CD4-positive, alpha-beta T cell (primary cell): ENCODE results near the gene SLC27A6. TPM values are rescaled to one million over a fixed set of nuclear protein-coding genes. Genes with fewer than 3 reads are reported as not detected.
"Not testable (repeated sequence)": the region's sequence is repeated elsewhere in the genome, so short reads cannot be mapped to it uniquely, and the experiment has no call there.

Experiments used
- ATAC-seq: fragments of 200-7000 bp; cut with Tn5 transposase; one replicate; pipeline ENCODE4 v1.10.0; 2022; ENCODE audit warnings: mild to moderate bottlenecking; ENCODE audit not compliant: poor library complexity
- CTCF ChIA-PET: fragments of 350-600 bp; sonication (Branson Sonifier 250); formaldehyde crosslinking; loops from one replicate; lab custom pipeline; 2021; ENCODE audit warnings: antibody characterized with exemption, inconsistent platforms; lab: Charles Lee
- POLR2A ChIA-PET: fragments of 350-600 bp; sonication (Branson Sonifier 250); formaldehyde crosslinking; loops from one replicate; lab custom pipeline; 2021; ENCODE audit warnings: antibody characterized with exemption, inconsistent platforms; lab: Charles Lee
- DNase-seq, 14 experiments: peaks; one replicate each; pipeline ENCODE4 v3.0.0-alpha.2; 2013 to 2020; ENCODE audit warnings: mixed read lengths in 2 of 14
- H3K27ac ChIP-seq, 2 donors: one replicate each; pipeline versions ENCODE4 v1.5.1 to v1.7.0; 2013; ENCODE audit warnings: low read length in 2 of 2, low read depth in 1 of 2, mild to moderate bottlenecking in 1 of 2
- H3K27me3 ChIP-seq, 2 experiments: 1 replicate in 1 of 2; 2 replicates in 1 of 2; pipeline versions ENCODE4 v1.6.1 to v1.7.0; 2013; ENCODE audit warnings: low read length in 2 of 2, control low read depth in 1 of 2, mild to moderate bottlenecking in 1 of 2, moderate library complexity in 1 of 2; ENCODE audit not compliant: insufficient read depth in 2 of 2, control insufficient read depth in 1 of 2
- H3K36me3 ChIP-seq: one replicate; pipeline ENCODE4 v1.6.1; 2013; ENCODE audit warnings: low read length, control low read depth; ENCODE audit not compliant: insufficient read depth
- H3K4me1 ChIP-seq: one replicate; pipeline ENCODE4 v1.6.1; 2013; ENCODE audit warnings: low read length, control low read depth; ENCODE audit not compliant: insufficient read depth
- H3K4me3 ChIP-seq: one replicate; pipeline ENCODE4 v1.5.1; 2013; ENCODE audit warnings: mild to moderate bottlenecking, low read length, moderate library complexity
- H3K9me3 ChIP-seq, 2 experiments: 1 replicate in 1 of 2; 2 replicates in 1 of 2; pipeline versions ENCODE4 v1.6.1 to v1.7.0; 2013; ENCODE audit warnings: low read length in 2 of 2, mild to moderate bottlenecking in 2 of 2, control low read depth in 1 of 2, moderate library complexity in 1 of 2; ENCODE audit not compliant: control insufficient read depth in 1 of 2, insufficient read depth in 1 of 2
- H3K27ac Mint-ChIP-seq: one replicate; pipeline ENCODE4 v1.8.0; 2020; ENCODE audit warnings: mixed read lengths
- H3K27me3 Mint-ChIP-seq: one replicate; pipeline ENCODE4 v1.8.0; 2021; ENCODE audit warnings: mixed read lengths
- H3K36me3 Mint-ChIP-seq: one replicate; pipeline ENCODE4 v1.8.0; 2021; ENCODE audit warnings: low read depth, mixed read lengths
- H3K4me1 Mint-ChIP-seq: one replicate; pipeline ENCODE4 v1.8.0; 2021; ENCODE audit warnings: low read depth, mixed read lengths
- H3K4me3 Mint-ChIP-seq: one replicate; pipeline ENCODE4 v1.8.0; 2020; ENCODE audit warnings: mild to moderate bottlenecking, mixed read lengths
- H3K9me3 Mint-ChIP-seq: one replicate; pipeline ENCODE4 v1.8.0; 2020; ENCODE audit warnings: mixed read lengths
- intact Hi-C, 2 experiments: fragments of 100-400 bp; cut with DNase I in 1 of 2; cut with micrococcal nuclease in 1 of 2; formaldehyde crosslinking; loops; one replicate each; pipeline versions ENCODE4 v1.15.1 to v1.9.0; 2023 to 2025; cut with DNase I, micrococcal nuclease
- total RNA-seq, 174 experiments: library from RNA in 2 of 174; stranded (reverse) in 2 of 174; gene quantifications; one replicate each; pipeline ENCODE4 v1.2.3 and lab custom pipeline; 2021 to 2026
- TF ChIP-seq, protein P1 (sequence below): fragments of 200-600 bp; IDR thresholded peaks from one replicate; pipeline ENCODE4 v1.8.0; 2022; ENCODE audit warnings: antibody characterized with exemption, mild to moderate bottlenecking

Gene SLC27A6
- total RNA-seq, 2 experiments from 2014 or later = not detected

DNA sequence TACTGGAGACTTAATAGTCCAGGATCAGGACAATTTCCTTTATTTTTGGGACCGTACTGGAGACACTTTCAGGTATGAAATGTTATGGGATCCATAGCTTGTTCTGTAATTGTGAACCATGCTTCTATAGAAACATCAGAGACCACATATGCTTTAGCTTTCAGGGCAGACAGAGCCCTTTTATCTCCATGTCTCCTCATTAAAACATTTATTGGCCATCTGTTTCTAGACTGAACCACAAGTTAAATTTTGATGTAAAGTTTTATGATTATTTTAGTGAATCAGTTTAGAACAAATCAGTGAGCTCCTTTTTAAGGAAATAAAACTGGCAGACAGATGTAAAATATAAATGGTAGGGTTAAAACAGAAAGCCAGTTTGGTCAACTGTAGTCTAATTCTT, 62.0 kb downstream of the SLC27A6 start:
- TF ChIP-seq, protein P1, sequence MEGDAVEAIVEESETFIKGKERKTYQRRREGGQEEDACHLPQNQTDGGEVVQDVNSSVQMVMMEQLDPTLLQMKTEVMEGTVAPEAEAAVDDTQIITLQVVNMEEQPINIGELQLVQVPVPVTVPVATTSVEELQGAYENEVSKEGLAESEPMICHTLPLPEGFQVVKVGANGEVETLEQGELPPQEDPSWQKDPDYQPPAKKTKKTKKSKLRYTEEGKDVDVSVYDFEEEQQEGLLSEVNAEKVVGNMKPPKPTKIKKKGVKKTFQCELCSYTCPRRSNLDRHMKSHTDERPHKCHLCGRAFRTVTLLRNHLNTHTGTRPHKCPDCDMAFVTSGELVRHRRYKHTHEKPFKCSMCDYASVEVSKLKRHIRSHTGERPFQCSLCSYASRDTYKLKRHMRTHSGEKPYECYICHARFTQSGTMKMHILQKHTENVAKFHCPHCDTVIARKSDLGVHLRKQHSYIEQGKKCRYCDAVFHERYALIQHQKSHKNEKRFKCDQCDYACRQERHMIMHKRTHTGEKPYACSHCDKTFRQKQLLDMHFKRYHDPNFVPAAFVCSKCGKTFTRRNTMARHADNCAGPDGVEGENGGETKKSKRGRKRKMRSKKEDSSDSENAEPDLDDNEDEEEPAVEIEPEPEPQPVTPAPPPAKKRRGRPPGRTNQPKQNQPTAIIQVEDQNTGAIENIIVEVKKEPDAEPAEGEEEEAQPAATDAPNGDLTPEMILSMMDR = no peak
- H3K36me3 Mint-ChIP-seq = no peaks in the 10 kb centered on the region

DNA sequence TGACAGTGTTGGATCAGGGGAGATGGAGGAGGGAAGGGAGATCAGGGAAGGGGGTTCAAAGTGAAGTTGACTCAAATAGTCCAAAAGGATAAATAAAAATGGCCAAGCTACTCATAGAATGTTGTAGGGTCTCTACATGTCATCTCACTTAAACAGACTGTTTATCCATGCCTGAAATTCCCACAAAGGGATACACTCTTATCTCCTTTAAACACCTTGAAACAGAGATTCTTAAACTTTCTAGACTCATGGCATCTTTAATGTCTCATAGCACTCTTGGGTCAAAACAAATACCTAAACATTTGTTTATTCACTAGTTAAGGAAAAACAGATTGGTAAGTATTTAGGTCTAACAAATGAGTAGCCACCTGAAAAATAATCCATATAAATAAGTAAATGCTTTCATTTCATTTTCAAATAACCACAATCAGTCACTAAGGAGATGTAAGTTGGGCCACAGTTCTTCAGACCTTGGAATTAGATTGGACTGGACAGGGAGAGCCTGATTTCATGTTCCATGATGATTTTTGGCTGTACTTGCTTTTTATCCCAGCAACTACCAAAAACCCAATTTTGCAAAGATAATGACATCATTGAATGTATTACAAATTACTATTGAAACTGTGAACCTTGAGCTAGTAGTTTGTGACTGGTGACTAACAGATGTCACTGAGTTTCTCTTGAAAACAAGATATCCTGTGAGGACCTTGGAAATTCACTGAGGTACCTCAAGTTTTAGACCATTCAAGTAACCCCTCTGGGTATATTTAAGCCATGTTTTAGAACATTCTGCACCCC, 66.8 kb downstream of the SLC27A6 start:
- peaks cover 2% of the 10 kb centered on the region for H3K9me3 Mint-ChIP-seq
- H3K27me3 Mint-ChIP-seq = peaks cover 23% of the 10 kb centered on the region
- H3K4me1 Mint-ChIP-seq = no peaks in the 10 kb centered on the region
- H3K27ac Mint-ChIP-seq = no peak overlapping the region
- no peaks in the 10 kb centered on the region for H3K36me3 ChIP-seq
- no peak overlapping the region for H3K4me3 Mint-ChIP-seq
- H3K4me1 ChIP-seq = no peaks in the 10 kb centered on the region
- CTCF ChIA-PET = no interaction called here
- intact Hi-C loops = no loop called here
- ATAC-seq (no peak), DNase-seq (no peak)
- POLR2A ChIA-PET = no interaction called here
- H3K27me3 ChIP-seq = no peaks in the 10 kb centered on the region
- no peak overlapping the region for H3K4me3 ChIP-seq
- H3K9me3 ChIP-seq = no peaks in the 10 kb centered on the region
- H3K36me3 Mint-ChIP-seq = no peaks in the 10 kb centered on the region
- H3K27ac ChIP-seq = no peak overlapping the region
- TF ChIP-seq, protein P1 = no peak

More for the DNA sequence above, 62.0 kb downstream of the SLC27A6 start:
- CTCF ChIA-PET = no interaction called here
- Histone ChIP-seq H3K4me1 (no peaks in the 10 kb centered on the region), H3K27ac (no peak overlapping the region), H3K27me3 (no peaks in the 10 kb centered on the region), H3K9me3 (no peaks in the 10 kb centered on the region), H3K4me3 (no peak overlapping the region), H3K36me3 (no peaks in the 10 kb centered on the region)
- Mint-ChIP-seq H3K4me1 (no peaks in the 10 kb centered on the region), H3K27ac (no peak overlapping the region), H3K9me3 (no peaks in the 10 kb centered on the region), H3K27me3 (peaks cover 4% of the 10 kb centered on the region), H3K4me3 (no peak overlapping the region)
- POLR2A ChIA-PET = no interaction called here
- ATAC-seq (no peak), DNase-seq (no peak)
- intact Hi-C loops = no loop called here

DNA sequence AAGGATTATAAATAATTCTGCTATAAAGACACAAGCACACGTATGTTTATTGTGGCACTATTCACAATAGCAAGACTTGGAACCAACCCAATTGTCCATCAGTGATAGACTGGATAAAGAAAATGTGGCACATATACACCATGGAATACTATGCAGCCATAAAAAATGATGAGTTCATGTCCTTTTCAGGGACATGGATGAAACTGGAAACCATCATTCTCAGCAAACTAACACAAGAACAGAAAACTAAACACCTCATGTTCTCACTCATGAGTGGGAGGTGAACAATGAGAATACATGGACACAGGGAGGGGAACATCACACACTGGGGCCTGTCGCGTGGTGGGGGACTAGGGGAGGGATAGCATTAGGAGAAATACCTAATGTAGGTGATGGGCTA, 71.0 kb downstream of the SLC27A6 start:
- H3K36me3 ChIP-seq, DNase-seq, H3K27me3 ChIP-seq, H3K9me3 Mint-ChIP-seq, ATAC-seq, H3K9me3 ChIP-seq, H3K4me1 ChIP-seq, H3K4me3 Mint-ChIP-seq, POLR2A ChIA-PET, H3K27ac ChIP-seq, H3K4me1 Mint-ChIP-seq, CTCF ChIA-PET, H3K4me3 ChIP-seq, intact Hi-C loops, H3K27ac Mint-ChIP-seq, H3K36me3 Mint-ChIP-seq: not testable (repeated sequence)
- H3K27me3 Mint-ChIP-seq = peaks cover 23% of the 10 kb centered on the region
